ENCODE measurements around the gene CST9. TPM values are rescaled to one million over a fixed set of nuclear protein-coding genes. Genes with fewer than 3 reads are reported as not detected.
A peak's percentile ranks its signal among the peaks of the same experiment; 100 is the strongest.
"Not testable (repeated sequence)": the region's sequence is repeated elsewhere in the genome, so short reads cannot be mapped to it uniquely, and the experiment has no call there.

The CST9 gene
- total and polyA plus RNA-seq, 7 donors = not detected

- 66 to 86% (median 71%) methylated on average over 2 of the region's 2 CpGs for WGBS, 3 donors
- Histone ChIP-seq H3K9me3 (no peaks in the 10 kb centered on the region), H3K4me1 (peaks cover 14% of the 10 kb centered on the region), H3K36me3 (ENCODE audit: insufficient read depth in 1 of 2, low read depth in 1 of 2) (no peaks in the 10 kb centered on the region), H3K27ac (no peak overlapping the region), H3K27me3 (ENCODE audit: insufficient read depth in 3 of 3, low read length in 2 of 3) (no peaks in the 10 kb centered on the region), H3K4me3 (no peak overlapping the region)
- ATAC-seq (no peak), DNase-seq (no peak)
- intact Hi-C loops (cut with DNase I) = no loop called here
- no peak for TF ChIP-seq CTCF (IDR thresholded peaks at IDR 0.05)
These were observed 18.6 kb upstream of the CST9 start for GRCh38 chr20:23624324-23624691.

GRCh38 chr20:23623666-23624323 is 18.1 kb upstream of the CST9 start:
- no peaks in the 10 kb centered on the region for H3K9me3 ChIP-seq
- H3K36me3 ChIP-seq (ENCODE audit: insufficient read depth in 1 of 2, low read depth in 1 of 2) = no peaks in the 10 kb centered on the region
- H3K27ac ChIP-seq = peak overlapping the region; percentile 69
- H3K4me1 ChIP-seq = peaks cover 9% of the 10 kb centered on the region
- H3K27me3 ChIP-seq (ENCODE audit: insufficient read depth in 3 of 3, low read length in 2 of 3) = no peaks in the 10 kb centered on the region
- no peak overlapping the region for H3K4me3 ChIP-seq
- 57 to 73% (median 61%) methylated on average over 4 of the region's 4 CpGs for WGBS, 3 donors
- TF ChIP-seq CTCF (IDR thresholded peaks at IDR 0.05) = no peak
- intact Hi-C loops (cut with DNase I) = no loop called here
- ATAC-seq (no peak), DNase-seq (no peak)

GRCh38 chr20:23622839-23623343 is 17.2 kb upstream of the CST9 start:
- TF ChIP-seq CTCF (IDR thresholded peaks at IDR 0.05) = no peak
- WGBS, 3 donors = 11 to 16% (median 12%) methylated on average over 4 of the region's 4 CpGs
- Histone ChIP-seq H3K4me1 (peaks cover under 1% of the 10 kb centered on the region), H3K9me3 (no peaks in the 10 kb centered on the region), H3K4me3 (peak overlapping the region; percentile 52), H3K36me3 (ENCODE audit: insufficient read depth in 1 of 2, low read depth in 1 of 2) (no peaks in the 10 kb centered on the region), H3K27me3 (ENCODE audit: insufficient read depth in 3 of 3, low read length in 2 of 3) (no peaks in the 10 kb centered on the region), H3K27ac (peak overlapping the region; percentile 69)
- intact Hi-C loops (cut with DNase I) = no loop called here
- ATAC-seq (peak; percentile 77 to 97 (median 92)), DNase-seq (peak; percentile 81 to 84)

GRCh38 chr20:23622401-23622800 is 16.7 kb upstream of the CST9 start:
- ATAC-seq; H3K27me3 ChIP-seq (ENCODE audit: insufficient read depth in 3 of 3, low read length in 2 of 3); H3K9me3 ChIP-seq; DNase-seq; H3K4me1 ChIP-seq; intact Hi-C loops (cut with DNase I); H3K36me3 ChIP-seq (ENCODE audit: insufficient read depth in 1 of 2, low read depth in 1 of 2): not testable (repeated sequence)
- 31 to 51% (median 49%) methylated on average over 3 of the region's 3 CpGs for WGBS, 3 donors
- Histone ChIP-seq H3K4me3 (peak overlapping the region; percentile 52), H3K27ac (peak overlapping the region; percentile 69)

GRCh38 chr20:23620670-23621386 is 15.1 kb upstream of the CST9 start:
- ATAC-seq; H3K4me1 ChIP-seq; H3K27ac ChIP-seq; H3K9me3 ChIP-seq; H3K4me3 ChIP-seq; DNase-seq; H3K36me3 ChIP-seq (ENCODE audit: insufficient read depth in 1 of 2, low read depth in 1 of 2); H3K27me3 ChIP-seq (ENCODE audit: insufficient read depth in 3 of 3, low read length in 2 of 3); intact Hi-C loops (cut with DNase I): not testable (repeated sequence)
- 75 to 86% (median 80%) methylated on average over 11 of the region's 11 CpGs for WGBS, 3 donors

Measured in psoas muscle (tissue), 8 donors.